H1 (cell line): ENCODE data around the gene MACROD2.
"Not testable (repeated sequence)": the region's sequence is repeated elsewhere in the genome, so short reads cannot be mapped to it uniquely, and the experiment has no call there.

Source experiments
- CTBP2 ChIP-seq: IDR thresholded peaks from 2 replicates; pipeline ENCODE4 v1.7.0; 2011; ENCODE audit warnings: borderline replicate concordance, mild to moderate bottlenecking, moderate library complexity, mixed read lengths, low read length; ENCODE audit not compliant: insufficient read depth, insufficient read length
- CTCF ChIP-seq, 3 experiments: IDR thresholded peaks; 1 replicate in 2 of 3; 2 replicates in 1 of 3; pipeline versions ENCODE4 v1.5.1 to v1.6.1; 2011; ENCODE audit warnings: low read length in 3 of 3, mild to moderate bottlenecking in 3 of 3, inconsistent platforms in 2 of 3, low read depth in 1 of 3, moderate library complexity in 1 of 3; ENCODE audit not compliant: insufficient read depth in 1 of 3; ENCODE audit errors: control extremely low read depth in 1 of 3
- JUND ChIP-seq: IDR thresholded peaks from 2 replicates; pipeline ENCODE4 v1.6.1; 2011; ENCODE audit warnings: mild to moderate bottlenecking, improper control_type of control experiment, low read length
- MAFK ChIP-seq: IDR thresholded peaks from 2 replicates; pipeline ENCODE4 v1.6.1; 2012; ENCODE audit warnings: low read depth, mild to moderate bottlenecking, improper control_type of control experiment, low read length
- NRF1 ChIP-seq: IDR thresholded peaks from 2 replicates; pipeline ENCODE4 v1.6.1; 2011; ENCODE audit warnings: mild to moderate bottlenecking, low read depth, low read length, improper control_type of control experiment
- POLR2A ChIP-seq, 2 experiments: IDR thresholded peaks; 1 replicate in 1 of 2; 2 replicates in 1 of 2; pipeline ENCODE4 v1.6.1; 2011; ENCODE audit warnings: low read depth in 2 of 2, low read length in 2 of 2, mild to moderate bottlenecking in 2 of 2; ENCODE audit errors: control extremely low read depth in 1 of 2
- POLR2AphosphoS5 ChIP-seq: IDR thresholded peaks from 2 replicates; pipeline ENCODE4 v1.6.1; 2011; ENCODE audit warnings: low read depth, low read length
- RFX5 ChIP-seq: IDR thresholded peaks from 2 replicates; pipeline ENCODE4 v1.6.1; 2011; ENCODE audit warnings: low read depth, low read length, improper control_type of control experiment, borderline replicate concordance
- RNF2 ChIP-seq: fragments of 200-900, 300-1000 bp; sonication (generic); IDR thresholded peaks from 2 replicates; pipeline ENCODE4 v1.7.1; 2016; ENCODE audit warnings: borderline replicate concordance, low read depth, mild to moderate bottlenecking, antibody characterized with exemption, low read length; ENCODE audit not compliant: poor library complexity, severe bottlenecking; ENCODE audit errors: missing control alignments
- SP2 ChIP-seq: IDR thresholded peaks from 2 replicates; pipeline ENCODE4 v1.6.1; 2012; ENCODE audit warnings: mild to moderate bottlenecking, low read length, inconsistent platforms
- TAF1 ChIP-seq: IDR thresholded peaks from 2 replicates; pipeline ENCODE4 v1.6.1; 2011; ENCODE audit warnings: mild to moderate bottlenecking, low read depth, low read length
- TAF7 ChIP-seq: optimal IDR thresholded peaks from 2 replicates; pipeline ENCODE3; 2011; ENCODE audit warnings: low read depth, mild to moderate bottlenecking, inconsistent platforms, low read length, moderate library complexity, borderline replicate concordance
- USF2 ChIP-seq: IDR thresholded peaks from 2 replicates; pipeline ENCODE4 v1.6.1; 2011; ENCODE audit warnings: low read length, improper control_type of control experiment
- ZNF274 ChIP-seq: IDR thresholded peaks from 2 replicates; pipeline ENCODE4 v1.7.0; 2012; ENCODE audit warnings: low read length, borderline replicate concordance; ENCODE audit errors: extremely low read depth

GRCh38 chr20:14982324-14982723, 987.0 kb downstream of the MACROD2 start:
- TF ChIP-seq POLR2AphosphoS5; USF2; NRF1; RNF2; SP2; TAF7; MAFK; CTBP2; JUND; RFX5; ZNF274; POLR2A (IDR thresholded peaks at IDR 0.05; ENCODE audit: control extremely low read depth in 1 of 2, low read depth in 2 of 2, low read length in 2 of 2); TAF1; CTCF (IDR thresholded peaks at IDR 0.05; ENCODE audit: control extremely low read depth in 1 of 3, insufficient read depth in 1 of 3, low read depth in 1 of 3, low read length in 3 of 3): not testable (repeated sequence)
